Measurements from ENCODE around the gene SPANXD.
A peak's percentile ranks its signal among the peaks of the same experiment; 100 is the strongest.
"Not testable (repeated sequence)": the region's sequence is repeated elsewhere in the genome, so short reads cannot be mapped to it uniquely, and the experiment has no call there.

The SPANXD gene

DNA sequence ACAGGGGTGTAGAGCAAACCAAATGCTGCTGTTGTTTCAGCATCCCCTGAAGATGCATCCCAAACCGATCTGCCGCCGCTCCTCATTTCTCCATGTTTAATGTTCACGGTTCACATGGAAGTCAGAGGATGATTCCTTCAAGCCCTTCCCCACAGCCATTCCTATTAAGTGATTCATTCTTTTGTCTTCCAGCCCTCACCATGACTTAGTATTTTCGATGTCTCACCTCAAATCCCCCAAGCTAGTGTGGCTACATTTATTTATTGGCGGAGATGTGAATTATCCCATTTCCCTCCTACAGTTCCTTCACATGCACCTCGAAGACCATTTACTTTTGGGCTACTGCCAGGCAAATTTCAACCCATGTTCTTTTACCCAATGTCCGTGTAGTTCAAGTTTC lies at the start of gene SPANXD:
SPANXD (minus strand) TSS at position 101 of the 400 bp plus-strand sequence. CDS start 334 bp downstream, outside the sequence.
- DNase-seq; intact Hi-C loops (cut with DNase I): not testable (repeated sequence)

DNA sequence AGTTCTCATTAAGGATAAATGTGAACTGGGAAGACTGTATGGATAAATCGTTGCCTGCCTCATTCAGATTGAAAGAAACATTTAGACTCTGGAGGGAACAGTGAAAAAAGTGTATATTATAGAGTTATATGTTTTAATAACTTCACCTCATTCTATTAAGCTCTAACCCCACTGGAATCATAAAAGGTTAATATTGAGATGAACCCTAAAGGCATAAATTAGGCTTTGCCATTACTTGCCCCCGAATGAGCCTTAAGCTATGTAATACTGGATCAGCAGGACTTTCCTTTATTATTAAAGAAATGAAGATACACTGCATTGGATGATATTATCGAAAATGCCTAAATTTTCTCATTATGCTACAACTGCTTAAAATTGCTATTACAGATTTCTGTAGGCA lies 44.1 kb upstream of the SPANXD start:
- intact Hi-C loops (cut with DNase I) = no loop called here
- DNase-seq = no peak

DNA sequence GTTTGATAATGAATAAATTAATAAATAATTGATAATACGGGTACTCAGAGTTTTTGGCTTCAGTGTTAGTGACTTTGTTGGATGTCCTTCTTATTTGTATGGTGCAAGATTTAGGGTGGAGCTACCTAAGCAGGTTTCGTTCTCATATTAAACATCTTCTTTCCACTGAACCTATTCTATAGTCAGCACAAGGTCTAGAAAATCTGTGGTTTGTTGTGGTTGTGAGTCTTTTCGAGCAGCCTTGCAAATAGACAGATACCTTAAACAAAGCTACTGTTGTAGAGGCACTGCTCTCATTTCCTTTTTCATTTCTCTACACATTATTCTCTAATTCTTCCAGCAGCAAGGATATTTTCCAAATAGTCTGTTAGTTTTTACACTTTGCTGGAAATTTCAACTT lies 38.1 kb upstream of the SPANXD start:
- intact Hi-C loops (cut with DNase I) = no loop called here
- DNase-seq = no peak

- intact Hi-C loops (cut with DNase I) = no loop called here
- DNase-seq = no peak
Measured at GRCh38 chrX:141733371-141733770, 34.8 kb upstream of the SPANXD start.

GRCh38 chrX:141732031-141732430 lies 33.5 kb upstream of the SPANXD start:
- no peak for DNase-seq
- intact Hi-C loops (cut with DNase I) = no loop called here

DNA sequence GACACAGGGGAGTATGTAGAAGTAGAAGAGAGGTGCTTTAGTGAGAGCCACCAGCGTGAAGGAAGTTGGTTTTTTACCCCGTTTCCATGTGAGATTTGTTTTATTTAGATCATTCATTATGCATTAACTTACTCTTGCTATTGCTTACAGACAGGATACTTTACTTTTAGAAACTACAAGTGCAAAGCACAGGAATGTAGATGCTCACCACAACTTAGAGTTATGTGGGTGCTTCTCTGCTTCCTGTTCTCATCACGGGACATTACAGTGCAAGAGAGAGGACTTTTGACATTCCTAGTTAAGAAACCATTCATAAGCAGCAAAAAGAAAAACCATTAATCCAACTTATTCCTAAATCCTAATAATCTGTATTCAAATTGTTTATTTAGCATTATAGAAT lies 25.6 kb upstream of the SPANXD start:
- intact Hi-C loops (cut with DNase I) = no loop called here
- DNase-seq = no peak

- no peak for DNase-seq
- intact Hi-C loops (cut with DNase I) = no loop called here
Measured at GRCh38 chrX:141714680-141715079, 16.1 kb upstream of the SPANXD start.

DNA sequence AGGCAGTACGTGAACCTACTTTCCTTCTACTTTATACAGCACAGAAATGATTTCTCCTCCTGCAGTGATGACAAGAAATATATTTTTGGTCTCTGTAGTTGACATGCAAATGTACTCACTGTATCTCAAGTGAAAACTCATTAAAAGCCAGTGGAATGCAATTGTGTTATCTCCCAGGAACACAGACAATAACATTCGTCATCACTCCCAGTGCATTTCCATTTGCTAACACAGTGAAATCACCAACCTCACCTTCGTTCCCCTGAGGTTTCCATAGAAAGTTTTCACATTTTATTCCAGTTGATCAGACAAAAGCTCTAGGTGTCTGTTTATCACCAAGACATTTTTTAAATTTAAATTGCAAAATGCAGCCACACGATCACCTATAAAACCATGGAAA lies 2.5 kb upstream of the SPANXD start:
- DNase-seq = no peak
- intact Hi-C loops (cut with DNase I) = no loop called here

GRCh38 chrX:141673946-141674345 lies 24.6 kb downstream of the SPANXD start:
- DNase-seq = no peak

GRCh38 chrX:141669689-141670088 lies 28.9 kb downstream of the SPANXD start:
- no peak for DNase-seq
- intact Hi-C loops (cut with DNase I) = no loop called here

More at GRCh38 chrX:141673946-141674345, 24.6 kb downstream of the SPANXD start:
- intact Hi-C loops (cut with DNase I) = no loop called here

- no peak for DNase-seq
- intact Hi-C loops (cut with DNase I) = no loop called here
Measured at GRCh38 chrX:141668371-141668770, 30.2 kb downstream of the SPANXD start.

DNA sequence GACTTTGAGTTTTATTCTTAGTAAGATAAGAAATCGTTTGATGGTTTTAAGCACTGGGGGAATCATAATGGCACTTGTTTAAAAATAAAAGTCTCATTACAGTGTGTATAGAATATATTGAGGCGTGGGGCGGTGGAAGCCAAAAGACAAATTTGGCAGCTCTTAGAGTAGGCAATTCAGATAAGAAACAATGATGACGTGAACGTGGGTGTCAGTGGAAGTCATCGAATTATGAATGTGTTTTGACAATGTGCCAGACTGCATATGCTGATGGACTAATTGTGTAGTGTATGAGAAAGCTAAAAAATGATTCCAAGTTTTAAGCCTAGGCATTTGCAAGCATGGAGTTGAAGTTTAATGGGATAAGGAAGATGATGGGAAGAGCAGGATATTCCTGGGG lies 35.8 kb downstream of the SPANXD start:
- DNase-seq = peak in 28 of 42 donors; percentile 1 to 71 (median 22)
- intact Hi-C loops (cut with DNase I) = no loop called here

DNA sequence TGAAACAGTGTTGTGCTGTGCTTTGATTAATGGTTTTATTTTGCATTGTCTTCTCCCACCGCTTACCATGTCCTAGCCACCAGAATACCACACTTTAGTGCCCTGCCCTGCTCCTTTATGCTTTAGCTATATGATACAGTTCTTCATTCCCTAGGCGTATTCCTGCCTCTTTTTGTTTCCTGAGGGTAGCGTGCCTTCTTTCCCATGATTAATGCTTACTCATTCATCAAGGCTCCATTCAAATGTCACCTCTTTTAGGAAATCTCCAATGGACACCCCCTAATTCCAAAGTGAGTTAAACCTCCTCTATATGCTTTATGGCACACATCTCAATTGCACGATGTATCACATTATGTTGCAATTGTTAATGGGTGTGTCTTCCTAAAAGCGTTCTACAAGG lies 46.3 kb downstream of the SPANXD start:
- intact Hi-C loops (cut with DNase I) = no loop called here

More for the DNA sequence above, 46.3 kb downstream of the SPANXD start:
- no peak for DNase-seq

Measured in head of caudate nucleus (tissue), 42 donors.